IPS DF 6.9 (cell line): Measurements from ENCODE around the gene MARCHF9.
"Not testable (repeated sequence)": the region's sequence is repeated elsewhere in the genome, so short reads cannot be mapped to it uniquely, and the experiment has no call there.

ENCODE experiments used
- DNase-seq: peaks from one replicate; pipeline ENCODE4 v3.0.0-alpha.2; 2013; ENCODE audit warnings: low read depth, low spot score
- H3K27ac ChIP-seq: one replicate; pipeline ENCODE4 v1.5.1; 2013; ENCODE audit warnings: low read length, control low read depth
- H3K27me3 ChIP-seq: 2 replicates; pipeline ENCODE4 v1.6.1; 2013; ENCODE audit warnings: mild to moderate bottlenecking, low read length; ENCODE audit not compliant: control insufficient read depth, insufficient read depth
- H3K36me3 ChIP-seq: 2 replicates; pipeline ENCODE4 v1.6.1; 2013; ENCODE audit warnings: low read length; ENCODE audit not compliant: control insufficient read depth, insufficient read depth
- H3K4me1 ChIP-seq: 2 replicates; pipeline ENCODE4 v1.6.1; 2013; ENCODE audit warnings: low read length; ENCODE audit not compliant: control insufficient read depth, insufficient read depth
- H3K4me3 ChIP-seq: 2 replicates; pipeline ENCODE4 v1.5.1; 2013; ENCODE audit warnings: mild to moderate bottlenecking, low read length
- H3K9me3 ChIP-seq: 2 replicates; pipeline ENCODE4 v1.6.1; 2013; ENCODE audit warnings: low read length, inconsistent platforms; ENCODE audit not compliant: control insufficient read depth, insufficient read depth
- WGBS: extraction: QIAGEN DNeasy Blood & Tissue Kit; methylation state at CpG from one replicate; pipeline ENCODE4 v1.1.7; 2013; ENCODE audit warnings: mixed read lengths, missing lambda C conversion rate; ENCODE audit not compliant: insufficient read length, insufficient coverage; 5-methylcytosine and 5-hydroxymethylcytosine counted together

Gene MARCHF9

GRCh38 chr12:57754411-57755193 lies at the start of gene MARCHF9:
MARCHF9 (plus strand) TSS chr12:57755103; CDS start chr12:57755529, 426 bp downstream.
- Histone ChIP-seq H3K27ac (no peak within 1 kb of the TSS), H3K9me3 (no peaks in the 10 kb centered on the region), H3K4me3 (peak within 1 kb of the TSS; percentile 77; the same call in 1 of the 2 replicates), H3K4me1 (peaks cover 1% of the 10 kb centered on the region; the same call in 1 of the 2 replicates), H3K36me3 (peaks cover 4% of the 10 kb centered on the region; the same call in 1 of the 2 replicates), H3K27me3 (peaks cover 9% of the 10 kb centered on the region)
- no CpG with 5 or more reads among the region's 41 CpGs for WGBS
- DNase-seq: no peak

GRCh38 chr12:57707250-57707649 lies 47.7 kb upstream of the MARCHF9 start:
- Histone ChIP-seq H3K9me3 (no peaks in the 10 kb centered on the region), H3K27me3 (no peaks in the 10 kb centered on the region), H3K4me3 (no peak overlapping the region), H3K36me3 (no peaks in the 10 kb centered on the region), H3K4me1 (no peaks in the 10 kb centered on the region), H3K27ac (no peak overlapping the region)
- no CpG with 5 or more reads among the region's 3 CpGs for WGBS
- no peak for DNase-seq

GRCh38 chr12:57708296-57708695 lies 46.6 kb upstream of the MARCHF9 start:
- H3K27me3 ChIP-seq: no peaks in the 10 kb centered on the region
- no peak overlapping the region for H3K4me3 ChIP-seq
- no peaks in the 10 kb centered on the region for H3K9me3 ChIP-seq
- no peaks in the 10 kb centered on the region for H3K36me3 ChIP-seq
- DNase-seq: no peak
- no CpG with 5 or more reads among the region's 2 CpGs for WGBS
- no peak overlapping the region for H3K27ac ChIP-seq
- no peaks in the 10 kb centered on the region for H3K4me1 ChIP-seq

GRCh38 chr12:57712701-57713100 lies 42.2 kb upstream of the MARCHF9 start:
- WGBS: no CpG with 5 or more reads among the region's 3 CpGs
- no peaks in the 10 kb centered on the region; the same call in 1 of the 2 replicates for H3K36me3 ChIP-seq

GRCh38 chr12:57713209-57713608 lies 41.7 kb upstream of the MARCHF9 start:
- H3K4me3 ChIP-seq: no peak overlapping the region
- H3K27me3 ChIP-seq: no peaks in the 10 kb centered on the region
- no peaks in the 10 kb centered on the region; the same call in 1 of the 2 replicates for H3K36me3 ChIP-seq
- no peaks in the 10 kb centered on the region for H3K9me3 ChIP-seq
- WGBS: no CpG with 5 or more reads among the region's 5 CpGs
- no peak overlapping the region for H3K27ac ChIP-seq
- DNase-seq: no peak
- no peaks in the 10 kb centered on the region for H3K4me1 ChIP-seq

More at GRCh38 chr12:57712701-57713100, 42.2 kb upstream of the MARCHF9 start:
- Histone ChIP-seq H3K4me1 (no peaks in the 10 kb centered on the region), H3K27ac (no peak overlapping the region), H3K4me3 (no peak overlapping the region), H3K27me3 (no peaks in the 10 kb centered on the region), H3K9me3 (no peaks in the 10 kb centered on the region)
- DNase-seq: no peak

GRCh38 chr12:57715036-57715748 lies 39.7 kb upstream of the MARCHF9 start:
- H3K36me3 ChIP-seq, H3K4me3 ChIP-seq, H3K27me3 ChIP-seq, H3K27ac ChIP-seq, H3K9me3 ChIP-seq, H3K4me1 ChIP-seq, DNase-seq: not testable (repeated sequence)
- WGBS: no CpG with 5 or more reads among the region's 6 CpGs

- Histone ChIP-seq H3K36me3 (no peaks in the 10 kb centered on the region; the same call in 1 of the 2 replicates), H3K4me1 (no peaks in the 10 kb centered on the region; the same call in 1 of the 2 replicates), H3K9me3 (no peaks in the 10 kb centered on the region), H3K27ac (no peak overlapping the region), H3K27me3 (no peaks in the 10 kb centered on the region), H3K4me3 (no peak overlapping the region)
- no peak for DNase-seq
- WGBS: no CpG with 5 or more reads among the region's 12 CpGs
Observed at GRCh38 chr12:57715786-57716185, 39.1 kb upstream of the MARCHF9 start.

- no CpG with 5 or more reads among the region's 4 CpGs for WGBS
- DNase-seq: no peak
- H3K27ac ChIP-seq: no peak overlapping the region
- no peaks in the 10 kb centered on the region for H3K27me3 ChIP-seq
- H3K4me1 ChIP-seq: no peaks in the 10 kb centered on the region; the same call in 1 of the 2 replicates
- no peaks in the 10 kb centered on the region for H3K9me3 ChIP-seq
- H3K36me3 ChIP-seq: no peaks in the 10 kb centered on the region; the same call in 1 of the 2 replicates
- no peak overlapping the region for H3K4me3 ChIP-seq
Observed at GRCh38 chr12:57716305-57716704, 38.6 kb upstream of the MARCHF9 start.

GRCh38 chr12:57717131-57717530 lies 37.8 kb upstream of the MARCHF9 start:
- Histone ChIP-seq H3K36me3 (no peaks in the 10 kb centered on the region; the same call in 1 of the 2 replicates), H3K27ac (no peak overlapping the region)
- DNase-seq: no peak

GRCh38 chr12:57717846-57718640 lies 36.9 kb upstream of the MARCHF9 start:
- 100% methylated on average over 2 of the region's 22 CpGs for WGBS
- Histone ChIP-seq H3K36me3 (no peaks in the 10 kb centered on the region; the same call in 1 of the 2 replicates), H3K9me3 (no peaks in the 10 kb centered on the region), H3K27me3 (no peaks in the 10 kb centered on the region), H3K4me3 (no peak overlapping the region), H3K27ac (no peak overlapping the region), H3K4me1 (no peaks in the 10 kb centered on the region; the same call in 1 of the 2 replicates)
- DNase-seq: no peak

More at GRCh38 chr12:57717131-57717530, 37.8 kb upstream of the MARCHF9 start:
- H3K27me3 ChIP-seq: no peaks in the 10 kb centered on the region
- H3K4me1 ChIP-seq: no peaks in the 10 kb centered on the region; the same call in 1 of the 2 replicates
- no peaks in the 10 kb centered on the region for H3K9me3 ChIP-seq
- H3K4me3 ChIP-seq: no peak overlapping the region
- no CpG with 5 or more reads among the region's 5 CpGs for WGBS
